ENCODE data around the gene NLE1.

GRCh38 chr17:35159940-35160339 lies 17.8 kb upstream of the NLE1 start:
- TF ChIP-seq USF2 (IDR thresholded peaks at IDR 0.05; ENCODE audit: low read length) (no peak), TAF1 (IDR thresholded peaks at IDR 0.05; ENCODE audit: low read depth, low read length) (no peak), CTCF (IDR thresholded peaks at IDR 0.05; ENCODE audit: control extremely low read depth in 1 of 3, insufficient read depth in 1 of 3, low read depth in 1 of 3, low read length in 3 of 3) (no peak), RFX5 (IDR thresholded peaks at IDR 0.05; ENCODE audit: borderline replicate concordance, low read depth, low read length) (no peak), BCL11A (IDR thresholded peaks at IDR 0.05; ENCODE audit: low read depth in 2 of 2, low read length in 2 of 2) (no peak), EP300 (IDR thresholded peaks at IDR 0.05; ENCODE audit: borderline replicate concordance in 1 of 2, low read depth in 2 of 2, low read length in 2 of 2) (no peak), TEAD4 (IDR thresholded peaks at IDR 0.05; ENCODE audit: low read depth, low read length) (no peak), CBX8 (IDR thresholded peaks at IDR 0.05; ENCODE audit: borderline replicate concordance, low read depth, low read length) (no peak), POLR2A (IDR thresholded peaks at IDR 0.05; ENCODE audit: control extremely low read depth in 1 of 2, low read depth in 2 of 2, low read length in 2 of 2) (no peak), POLR2AphosphoS5 (IDR thresholded peaks at IDR 0.05; ENCODE audit: low read depth, low read length) (no peak), SRF (IDR thresholded peaks at IDR 0.05; ENCODE audit: low read depth, low read length) (no peak)
